Measurements from ENCODE around the gene MTNR1A.

The MTNR1A gene

DNA sequence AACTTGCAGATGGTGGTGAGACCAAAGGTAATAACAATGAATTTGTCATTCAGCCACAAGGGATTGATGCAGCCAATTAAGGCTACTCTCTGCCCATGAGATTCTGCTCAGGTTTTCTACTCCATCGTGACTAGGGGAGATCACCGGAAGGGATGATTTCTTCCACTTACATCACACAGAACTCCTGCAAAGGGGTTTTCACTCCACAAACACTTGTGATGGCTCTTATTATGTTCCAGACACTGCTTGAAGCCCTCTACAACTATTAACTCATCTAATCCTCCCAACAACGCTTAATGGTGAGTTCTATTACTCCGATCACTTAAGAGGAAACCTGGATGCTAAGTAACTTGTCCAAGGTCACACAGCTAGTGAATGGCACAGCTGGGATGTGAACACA, 55.9 kb downstream of the MTNR1A start:
- H3K4me1 Mint-ChIP-seq (ENCODE audit: low read depth in 2 of 2) = peaks cover 0 to 1% of the 10 kb centered on the region in 2 donors
- H3K27me3 Mint-ChIP-seq = no peaks in the 10 kb centered on the region
- no peak overlapping the region for H3K27ac Mint-ChIP-seq
- no peaks in the 10 kb centered on the region for H3K36me3 Mint-ChIP-seq (ENCODE audit: insufficient read depth)
- peaks cover 11 to 12% of the 10 kb centered on the region in 2 donors for H3K9me3 Mint-ChIP-seq
- H3K4me3 Mint-ChIP-seq = no peak overlapping the region
- no peak for DNase-seq
- no peak for ATAC-seq (replicated peaks)

DNA sequence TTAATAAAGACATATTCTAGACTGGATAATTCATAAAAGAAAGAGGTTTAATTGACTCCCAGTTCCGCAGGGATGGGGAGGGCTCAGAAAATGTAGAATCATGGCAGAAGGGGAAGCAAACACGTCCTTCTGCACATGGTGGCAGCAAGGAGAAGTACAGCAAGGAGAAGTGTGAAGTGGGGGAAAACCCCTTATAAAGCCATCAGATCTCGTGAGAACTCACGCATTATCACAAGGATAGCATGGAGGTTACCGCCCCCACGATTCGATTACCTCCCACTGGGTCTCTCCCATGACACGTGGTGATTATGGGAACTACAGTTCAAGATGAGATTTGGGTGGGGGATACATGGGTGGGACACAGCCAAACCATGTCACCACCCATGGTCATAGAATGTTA, 58.3 kb downstream of the MTNR1A start:
- Mint-ChIP-seq H3K4me1 (ENCODE audit: low read depth in 2 of 2) (no peaks in the 10 kb centered on the region), H3K9me3 (peaks cover 11 to 12% of the 10 kb centered on the region in 2 donors), H3K36me3 (ENCODE audit: insufficient read depth) (no peaks in the 10 kb centered on the region), H3K27ac (no peak overlapping the region), H3K27me3 (no peaks in the 10 kb centered on the region), H3K4me3 (no peak overlapping the region)
- no peak for DNase-seq
- no peak for ATAC-seq (replicated peaks)

DNA sequence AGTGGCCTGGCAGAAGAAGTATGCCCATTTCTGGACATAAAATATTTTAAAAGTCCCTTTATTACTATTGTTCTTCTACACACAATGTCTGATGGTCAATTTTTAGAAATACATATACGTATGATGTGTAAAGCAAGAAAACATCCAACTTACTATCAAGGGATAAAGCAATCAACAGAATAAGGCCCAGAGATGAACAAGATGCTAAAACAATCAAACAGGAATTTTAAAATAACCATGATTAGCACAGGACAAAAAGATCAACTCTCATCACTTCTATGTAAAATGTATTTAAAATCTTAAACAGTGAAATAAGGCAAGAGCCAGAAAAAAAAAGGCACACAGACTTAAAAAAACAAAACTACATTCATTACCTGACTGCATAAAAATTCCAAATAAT, 60.9 kb downstream of the MTNR1A start:
- H3K4me1 Mint-ChIP-seq (ENCODE audit: low read depth in 2 of 2) = no peaks in the 10 kb centered on the region

DNA sequence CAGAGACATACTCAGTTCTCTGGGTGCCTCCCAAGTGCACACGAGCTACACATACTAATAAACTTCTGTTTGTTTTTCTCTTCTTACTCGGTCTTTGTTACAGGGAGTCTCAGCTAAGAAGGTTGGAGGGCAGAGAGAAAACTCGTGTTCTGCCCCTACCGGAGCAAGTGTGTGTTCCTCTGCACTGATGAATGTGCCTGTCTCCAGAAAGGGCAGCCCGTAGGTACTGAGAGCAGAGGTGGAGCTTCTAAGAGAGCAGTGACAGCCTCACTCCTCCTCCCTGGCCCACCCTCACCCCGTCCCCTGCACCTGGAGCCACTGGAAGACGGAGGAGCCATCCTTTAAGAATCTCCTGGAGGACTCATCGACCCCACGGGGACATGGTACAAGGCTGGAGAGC, 67.6 kb downstream of the MTNR1A start:
- Mint-ChIP-seq H3K36me3 (ENCODE audit: insufficient read depth) (peaks cover 6% of the 10 kb centered on the region), H3K9me3 (peaks cover 12 to 16% of the 10 kb centered on the region in 2 donors), H3K27ac (no peak overlapping the region), H3K27me3 (no peaks in the 10 kb centered on the region), H3K4me1 (ENCODE audit: low read depth in 2 of 2) (no peaks in the 10 kb centered on the region), H3K4me3 (no peak overlapping the region)
- no peak for DNase-seq
- no peak for ATAC-seq (replicated peaks)

More for the DNA sequence above, 60.9 kb downstream of the MTNR1A start:
- Mint-ChIP-seq H3K27ac (no peak overlapping the region), H3K27me3 (no peaks in the 10 kb centered on the region), H3K4me3 (no peak overlapping the region), H3K9me3 (peaks cover 8 to 16% of the 10 kb centered on the region in 2 donors), H3K36me3 (ENCODE audit: insufficient read depth) (peaks cover 2% of the 10 kb centered on the region)
- ATAC-seq (replicated peaks) = no peak
- no peak for DNase-seq

DNA sequence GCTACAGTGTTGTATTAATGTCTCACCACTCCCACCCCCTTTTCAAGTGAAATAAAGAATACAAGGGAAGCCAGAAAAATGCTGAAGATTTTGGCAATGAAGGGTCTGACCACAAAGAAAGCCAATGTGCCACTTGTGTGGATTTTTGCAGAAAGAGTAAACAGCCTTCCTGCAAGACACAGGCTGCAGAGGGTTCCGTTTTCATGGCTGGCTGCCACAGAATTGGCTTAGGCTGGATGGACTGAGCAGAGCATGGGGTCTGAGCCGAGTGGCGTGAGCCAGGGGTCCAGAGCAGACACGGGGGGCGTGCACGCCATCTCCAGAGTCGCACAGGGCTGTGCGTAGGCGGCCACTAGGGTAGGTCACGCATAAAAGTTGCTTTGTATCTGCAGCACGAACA, 69.2 kb downstream of the MTNR1A start:
- ATAC-seq (replicated peaks) (no peak), DNase-seq (no peak)
- Mint-ChIP-seq H3K27me3 (no peaks in the 10 kb centered on the region), H3K9me3 (peaks cover 7 to 13% of the 10 kb centered on the region in 2 donors), H3K36me3 (ENCODE audit: insufficient read depth) (peaks cover 6% of the 10 kb centered on the region), H3K27ac (no peak overlapping the region), H3K4me1 (ENCODE audit: low read depth in 2 of 2) (no peaks in the 10 kb centered on the region), H3K4me3 (no peak overlapping the region)

DNA sequence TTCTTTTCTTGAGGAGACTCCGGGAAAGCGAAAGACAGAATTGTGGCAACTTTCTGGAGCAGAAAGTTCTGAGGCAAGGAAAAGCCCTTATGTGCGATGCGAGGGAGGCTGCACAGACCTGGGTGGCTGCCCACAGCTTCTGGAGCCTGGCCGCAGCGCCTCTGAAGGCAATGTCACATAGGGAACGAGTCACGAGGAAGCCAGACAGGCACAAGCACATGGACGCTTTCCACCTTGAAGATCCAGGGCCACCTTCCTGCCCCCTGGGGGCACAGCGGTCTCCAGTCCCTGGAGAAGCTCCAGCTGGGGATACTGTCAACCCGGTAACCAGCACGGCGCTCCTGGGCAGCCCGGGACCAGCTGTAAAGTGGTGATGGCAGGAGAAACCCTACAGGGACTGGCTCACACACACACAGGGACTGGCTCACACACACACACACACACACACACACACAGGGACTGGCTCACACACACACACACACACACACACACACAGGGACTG, 69.8 kb downstream of the MTNR1A start:
- no peak for DNase-seq
- no peak for ATAC-seq (replicated peaks)
- Mint-ChIP-seq H3K36me3 (ENCODE audit: insufficient read depth) (peaks cover 6% of the 10 kb centered on the region), H3K4me1 (ENCODE audit: low read depth in 2 of 2) (no peaks in the 10 kb centered on the region), H3K9me3 (peaks cover 7 to 8% of the 10 kb centered on the region in 2 donors), H3K4me3 (no peak overlapping the region), H3K27ac (no peak overlapping the region), H3K27me3 (no peaks in the 10 kb centered on the region)

DNA sequence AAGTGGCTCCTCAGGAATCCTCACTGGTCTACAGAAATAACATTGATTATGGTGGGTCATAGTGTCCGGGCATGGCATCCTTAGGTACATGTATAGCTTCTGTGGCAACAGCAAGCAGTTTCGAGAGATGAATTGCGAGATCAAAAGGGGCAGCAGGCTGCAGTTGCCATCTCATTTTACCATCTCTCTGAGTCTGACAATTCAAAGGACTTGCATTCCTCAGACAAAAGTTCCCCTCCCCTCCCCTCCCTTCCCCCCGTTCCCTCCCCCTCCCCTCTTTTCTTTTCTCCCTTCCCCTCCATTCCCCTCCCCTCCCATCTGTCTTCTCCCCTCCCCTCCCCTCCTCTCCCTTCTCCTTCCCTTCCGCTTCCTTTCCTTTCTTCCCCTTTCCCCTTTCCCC, 70.2 kb downstream of the MTNR1A start:
- Mint-ChIP-seq H3K36me3 (ENCODE audit: insufficient read depth) (peaks cover 6% of the 10 kb centered on the region), H3K4me3 (no peak overlapping the region), H3K27me3 (no peaks in the 10 kb centered on the region), H3K4me1 (ENCODE audit: low read depth in 2 of 2) (no peaks in the 10 kb centered on the region), H3K27ac (no peak overlapping the region), H3K9me3 (peaks cover 3 to 7% of the 10 kb centered on the region in 2 donors)
- no peak for DNase-seq
- ATAC-seq (replicated peaks) = no peak

DNA sequence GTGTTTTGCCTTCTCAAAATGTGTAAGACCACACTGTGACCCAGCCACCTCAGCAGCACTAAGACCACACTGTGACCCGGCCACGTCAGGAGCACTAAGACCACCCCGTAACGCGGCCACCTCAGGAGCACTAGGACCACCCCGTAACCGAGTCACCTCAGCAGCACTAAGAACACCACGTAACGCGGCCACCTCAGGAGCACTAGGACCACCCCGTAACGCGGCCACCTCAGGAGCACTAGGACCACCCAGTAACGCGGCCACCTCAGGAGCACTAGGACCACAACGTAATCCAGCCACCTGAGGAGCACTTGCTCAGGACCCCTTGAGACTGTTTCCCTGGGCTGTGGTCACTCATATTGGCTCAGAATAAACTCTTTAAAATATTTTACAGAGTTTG, 71.7 kb downstream of the MTNR1A start:
- ATAC-seq (replicated peaks) (no peak), DNase-seq (no peak)
- H3K36me3 Mint-ChIP-seq (ENCODE audit: insufficient read depth) = peaks cover 4% of the 10 kb centered on the region
- no peaks in the 10 kb centered on the region for H3K4me1 Mint-ChIP-seq (ENCODE audit: low read depth in 2 of 2)
- H3K27ac Mint-ChIP-seq = no peak overlapping the region
- peaks cover 0 to 7% of the 10 kb centered on the region in 2 donors for H3K9me3 Mint-ChIP-seq
- no peak overlapping the region for H3K4me3 Mint-ChIP-seq
- H3K27me3 Mint-ChIP-seq = no peaks in the 10 kb centered on the region
